ENCODE results near the gene DGKD. TPM values are rescaled to one million over a fixed set of nuclear protein-coding genes. Genes with fewer than 3 reads are reported as not detected.

The DGKD gene
- total RNA-seq, 1 experiment from 2014 or later, result 52.0 TPM

DNA sequence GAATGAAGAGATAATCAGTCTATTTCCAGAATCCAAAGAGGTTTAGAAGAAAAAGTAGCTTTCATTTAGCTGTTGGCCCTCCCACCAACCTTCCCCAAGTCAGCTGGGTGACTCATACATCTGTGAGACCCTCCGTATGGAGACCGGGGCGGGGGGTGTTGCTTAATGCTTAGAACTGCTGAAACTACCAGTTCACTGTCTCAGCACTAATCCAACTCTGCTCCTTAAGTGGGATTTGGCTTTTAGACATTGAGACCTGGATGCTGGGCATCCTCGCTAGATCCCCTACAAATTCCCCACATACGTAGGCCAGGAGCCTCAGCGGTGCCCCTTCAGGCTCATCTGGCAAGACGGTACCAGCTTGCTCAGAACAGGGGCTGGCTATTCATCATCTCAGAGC lies 46.7 kb upstream of the DGKD start, which contains the start of gene SAG:
Gene SAG (plus strand): TSS at position 252 of the 400 bp plus-strand sequence. CDS start 1,374 bp downstream, outside the sequence.
- H3K79me2 ChIP-seq (ENCODE audit: insufficient read depth, low read length), result no peaks in the 10 kb centered on the region
- BruUV-seq (replicated peaks), result no TSS peak
- H3K27ac ChIP-seq (ENCODE audit: low read depth, low read length), result no peak within 1 kb of the TSS
- no peaks in the 10 kb centered on the region for H3K9me3 ChIP-seq (ENCODE audit: control insufficient read depth in 1 of 2, insufficient read depth in 1 of 2, low read depth in 1 of 2, low read length in 2 of 2)
- TF ChIP-seq, protein P1, sequence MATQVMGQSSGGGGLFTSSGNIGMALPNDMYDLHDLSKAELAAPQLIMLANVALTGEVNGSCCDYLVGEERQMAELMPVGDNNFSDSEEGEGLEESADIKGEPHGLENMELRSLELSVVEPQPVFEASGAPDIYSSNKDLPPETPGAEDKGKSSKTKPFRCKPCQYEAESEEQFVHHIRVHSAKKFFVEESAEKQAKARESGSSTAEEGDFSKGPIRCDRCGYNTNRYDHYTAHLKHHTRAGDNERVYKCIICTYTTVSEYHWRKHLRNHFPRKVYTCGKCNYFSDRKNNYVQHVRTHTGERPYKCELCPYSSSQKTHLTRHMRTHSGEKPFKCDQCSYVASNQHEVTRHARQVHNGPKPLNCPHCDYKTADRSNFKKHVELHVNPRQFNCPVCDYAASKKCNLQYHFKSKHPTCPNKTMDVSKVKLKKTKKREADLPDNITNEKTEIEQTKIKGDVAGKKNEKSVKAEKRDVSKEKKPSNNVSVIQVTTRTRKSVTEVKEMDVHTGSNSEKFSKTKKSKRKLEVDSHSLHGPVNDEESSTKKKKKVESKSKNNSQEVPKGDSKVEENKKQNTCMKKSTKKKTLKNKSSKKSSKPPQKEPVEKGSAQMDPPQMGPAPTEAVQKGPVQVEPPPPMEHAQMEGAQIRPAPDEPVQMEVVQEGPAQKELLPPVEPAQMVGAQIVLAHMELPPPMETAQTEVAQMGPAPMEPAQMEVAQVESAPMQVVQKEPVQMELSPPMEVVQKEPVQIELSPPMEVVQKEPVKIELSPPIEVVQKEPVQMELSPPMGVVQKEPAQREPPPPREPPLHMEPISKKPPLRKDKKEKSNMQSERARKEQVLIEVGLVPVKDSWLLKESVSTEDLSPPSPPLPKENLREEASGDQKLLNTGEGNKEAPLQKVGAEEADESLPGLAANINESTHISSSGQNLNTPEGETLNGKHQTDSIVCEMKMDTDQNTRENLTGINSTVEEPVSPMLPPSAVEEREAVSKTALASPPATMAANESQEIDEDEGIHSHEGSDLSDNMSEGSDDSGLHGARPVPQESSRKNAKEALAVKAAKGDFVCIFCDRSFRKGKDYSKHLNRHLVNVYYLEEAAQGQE (IDR thresholded peaks at IDR 0.05; ENCODE audit: low read depth), result no peak
- TF ChIP-seq ZNF274 (IDR thresholded peaks at IDR 0.05; ENCODE audit: low read depth, low read length), result no peak
- no peak for TF ChIP-seq TCF7L2 (IDR thresholded peaks at IDR 0.05; ENCODE audit: borderline replicate concordance, extremely low read depth, insufficient read depth, insufficient read length)
- no peak for TF ChIP-seq POLR2A (IDR thresholded peaks at IDR 0.05; ENCODE audit: borderline replicate concordance, extremely low read depth, insufficient read depth, insufficient read length)
- TF ChIP-seq, protein P2, sequence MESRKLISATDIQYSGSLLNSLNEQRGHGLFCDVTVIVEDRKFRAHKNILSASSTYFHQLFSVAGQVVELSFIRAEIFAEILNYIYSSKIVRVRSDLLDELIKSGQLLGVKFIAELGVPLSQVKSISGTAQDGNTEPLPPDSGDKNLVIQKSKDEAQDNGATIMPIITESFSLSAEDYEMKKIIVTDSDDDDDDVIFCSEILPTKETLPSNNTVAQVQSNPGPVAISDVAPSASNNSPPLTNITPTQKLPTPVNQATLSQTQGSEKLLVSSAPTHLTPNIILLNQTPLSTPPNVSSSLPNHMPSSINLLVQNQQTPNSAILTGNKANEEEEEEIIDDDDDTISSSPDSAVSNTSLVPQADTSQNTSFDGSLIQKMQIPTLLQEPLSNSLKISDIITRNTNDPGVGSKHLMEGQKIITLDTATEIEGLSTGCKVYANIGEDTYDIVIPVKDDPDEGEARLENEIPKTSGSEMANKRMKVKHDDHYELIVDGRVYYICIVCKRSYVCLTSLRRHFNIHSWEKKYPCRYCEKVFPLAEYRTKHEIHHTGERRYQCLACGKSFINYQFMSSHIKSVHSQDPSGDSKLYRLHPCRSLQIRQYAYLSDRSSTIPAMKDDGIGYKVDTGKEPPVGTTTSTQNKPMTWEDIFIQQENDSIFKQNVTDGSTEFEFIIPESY (IDR thresholded peaks at IDR 0.05; ENCODE audit: extremely low read depth, insufficient replicate concordance, low read length), result no peak
- TF ChIP-seq EZH2phosphoT487 (IDR thresholded peaks at IDR 0.05; ENCODE audit: borderline replicate concordance), result no peak
- TF ChIP-seq ZFX (IDR thresholded peaks at IDR 0.05), result no peak
- TF ChIP-seq CBX3 (IDR thresholded peaks at IDR 0.05; ENCODE audit: low read depth), result no peak
- TF ChIP-seq EZH2 (IDR thresholded peaks at IDR 0.05), result no peak
- TF ChIP-seq, protein P3, sequence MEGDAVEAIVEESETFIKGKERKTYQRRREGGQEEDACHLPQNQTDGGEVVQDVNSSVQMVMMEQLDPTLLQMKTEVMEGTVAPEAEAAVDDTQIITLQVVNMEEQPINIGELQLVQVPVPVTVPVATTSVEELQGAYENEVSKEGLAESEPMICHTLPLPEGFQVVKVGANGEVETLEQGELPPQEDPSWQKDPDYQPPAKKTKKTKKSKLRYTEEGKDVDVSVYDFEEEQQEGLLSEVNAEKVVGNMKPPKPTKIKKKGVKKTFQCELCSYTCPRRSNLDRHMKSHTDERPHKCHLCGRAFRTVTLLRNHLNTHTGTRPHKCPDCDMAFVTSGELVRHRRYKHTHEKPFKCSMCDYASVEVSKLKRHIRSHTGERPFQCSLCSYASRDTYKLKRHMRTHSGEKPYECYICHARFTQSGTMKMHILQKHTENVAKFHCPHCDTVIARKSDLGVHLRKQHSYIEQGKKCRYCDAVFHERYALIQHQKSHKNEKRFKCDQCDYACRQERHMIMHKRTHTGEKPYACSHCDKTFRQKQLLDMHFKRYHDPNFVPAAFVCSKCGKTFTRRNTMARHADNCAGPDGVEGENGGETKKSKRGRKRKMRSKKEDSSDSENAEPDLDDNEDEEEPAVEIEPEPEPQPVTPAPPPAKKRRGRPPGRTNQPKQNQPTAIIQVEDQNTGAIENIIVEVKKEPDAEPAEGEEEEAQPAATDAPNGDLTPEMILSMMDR (IDR thresholded peaks at IDR 0.05 in 2 of 3, conservative IDR thresholded peaks at IDR 0.05 in 1 of 3; ENCODE audit: borderline replicate concordance in 1 of 3, insufficient read depth in 1 of 3, low read depth in 2 of 3, low read length in 2 of 3), result no peak
- TF ChIP-seq YY1 (IDR thresholded peaks at IDR 0.05; ENCODE audit: extremely low read depth, insufficient replicate concordance, low read depth, low read length), result no peak
- TF ChIP-seq ELF1 (IDR thresholded peaks at IDR 0.05; ENCODE audit: borderline replicate concordance, low read depth), result no peak
- no peak for TF ChIP-seq POLR2AphosphoS5 (IDR thresholded peaks at IDR 0.05; ENCODE audit: low read depth, low read length)
- no peak within 1 kb of the TSS for H2AFZ ChIP-seq (ENCODE audit: low read depth, low read length, poor library complexity, severe bottlenecking)
- H3K4me1 ChIP-seq (ENCODE audit: control insufficient read depth in 1 of 2, insufficient read depth in 2 of 2, low read length in 2 of 2), result peaks cover 0 to 6% of the 10 kb centered on the region in 2 experiments; a peak in 2 of 4 replicates
- H3K9me2 ChIP-seq (ENCODE audit: insufficient read depth), result no peaks in the 10 kb centered on the region
- ChIA-PET RAD21 (ENCODE audit: low non-redundant PET in 1 of 2, low total read pairs in 2 of 2, uncharacterized antibody in 2 of 2, unreplicated experiment in 2 of 2) (no interaction called here), CTCF (no interaction called here), POLR2A (no interaction called here)
- H3K36me3 ChIP-seq (ENCODE audit: control insufficient read depth in 1 of 2, insufficient read depth in 2 of 2, low read length in 2 of 2), result no peaks in the 10 kb centered on the region
- DNase-seq (ENCODE audit: low read depth, low spot score) (no peak), ATAC-seq (peak; percentile 39; the same call in 1 of the 2 replicates)
- no peaks in the 10 kb centered on the region for H3K27me3 ChIP-seq (ENCODE audit: insufficient read depth, low read length)
- H3K4me2 ChIP-seq (ENCODE audit: low read length), result peak within 1 kb of the TSS; percentile 17; the same call in 1 of the 2 replicates
- intact Hi-C loops (cut with micrococcal nuclease), result no loop called here
- no peak within 1 kb of the TSS for H3K9ac ChIP-seq (ENCODE audit: low read length)
- H3K4me3 ChIP-seq (replicated peaks in 1 of 2; ENCODE audit: low read depth in 1 of 2, low read length in 2 of 2), result no peak within 1 kb of the TSS
- no peaks in the 10 kb centered on the region for H4K20me1 ChIP-seq (ENCODE audit: insufficient read depth)
